ENCODE measurements around the gene P2RX7.
"Not testable (repeated sequence)": the region's sequence is repeated elsewhere in the genome, so short reads cannot be mapped to it uniquely, and the experiment has no call there.

The P2RX7 gene

GRCh38 chr12:121176826-121177529 is 44.3 kb downstream of the P2RX7 start:
- DNase-seq = no peak

GRCh38 chr12:121181181-121181580 is 48.5 kb downstream of the P2RX7 start:
- no peak for DNase-seq

GRCh38 chr12:121182222-121182893 is 49.7 kb downstream of the P2RX7 start:
- no peak for DNase-seq

- no peak for DNase-seq
These were observed 51.7 kb downstream of the P2RX7 start for GRCh38 chr12:121184425-121184824.

GRCh38 chr12:121184984-121185889 is 52.6 kb downstream of the P2RX7 start:
- DNase-seq = no peak

- no peak for DNase-seq
These were observed 54.1 kb downstream of the P2RX7 start for GRCh38 chr12:121186826-121187225.

GRCh38 chr12:121187501-121187900 is 54.8 kb downstream of the P2RX7 start:
- no peak for DNase-seq

GRCh38 chr12:121188227-121188626 is 55.6 kb downstream of the P2RX7 start:
- no peak for DNase-seq

- no peak for DNase-seq
These were observed 56.5 kb downstream of the P2RX7 start for GRCh38 chr12:121189131-121189530.

GRCh38 chr12:121189619-121190155 is 57.0 kb downstream of the P2RX7 start:
- DNase-seq = no peak

GRCh38 chr12:121190523-121191031 is 57.9 kb downstream of the P2RX7 start:
- no peak for DNase-seq

- no peak for DNase-seq
These were observed 58.5 kb downstream of the P2RX7 start for GRCh38 chr12:121191151-121191550.

- no peak for DNase-seq
These were observed 64.2 kb downstream of the P2RX7 start for GRCh38 chr12:121196902-121197301.

GRCh38 chr12:121198949-121199348 is 66.3 kb downstream of the P2RX7 start:
- DNase-seq = no peak

GRCh38 chr12:121201140-121201539 is 68.5 kb downstream of the P2RX7 start:
- DNase-seq = not testable (repeated sequence)

GRCh38 chr12:121202407-121203355 is 70.0 kb downstream of the P2RX7 start:
- DNase-seq = no peak

GRCh38 chr12:121203482-121203881 is 70.8 kb downstream of the P2RX7 start:
- no peak for DNase-seq

GRCh38 chr12:121205491-121205890 is 72.8 kb downstream of the P2RX7 start:
- no peak for DNase-seq

- DNase-seq = not testable (repeated sequence)
These were observed 75.9 kb downstream of the P2RX7 start for GRCh38 chr12:121208571-121208970.

GRCh38 chr12:121209221-121209620 is 76.5 kb downstream of the P2RX7 start:
- DNase-seq = no peak

- peak; percentile 18 for DNase-seq
These were observed 77.2 kb downstream of the P2RX7 start, which contains the start of gene P2RX4 for GRCh38 chr12:121209624-121210572. Gene P2RX4 (plus strand): TSS chr12:121210129. CDS start chr12:121210165, 36 bp downstream.

Data from NCI-H187 treated with DMSO at 0.1 percent for 48 hours (cell line).